Fibroblast of skin of abdomen (primary cell): Measurements from ENCODE around the gene CA9.

Source experiments
- DNase-seq: peaks from one replicate; pipeline ENCODE4 v3.0.0-alpha.2; 2013

The CA9 gene

DNA sequence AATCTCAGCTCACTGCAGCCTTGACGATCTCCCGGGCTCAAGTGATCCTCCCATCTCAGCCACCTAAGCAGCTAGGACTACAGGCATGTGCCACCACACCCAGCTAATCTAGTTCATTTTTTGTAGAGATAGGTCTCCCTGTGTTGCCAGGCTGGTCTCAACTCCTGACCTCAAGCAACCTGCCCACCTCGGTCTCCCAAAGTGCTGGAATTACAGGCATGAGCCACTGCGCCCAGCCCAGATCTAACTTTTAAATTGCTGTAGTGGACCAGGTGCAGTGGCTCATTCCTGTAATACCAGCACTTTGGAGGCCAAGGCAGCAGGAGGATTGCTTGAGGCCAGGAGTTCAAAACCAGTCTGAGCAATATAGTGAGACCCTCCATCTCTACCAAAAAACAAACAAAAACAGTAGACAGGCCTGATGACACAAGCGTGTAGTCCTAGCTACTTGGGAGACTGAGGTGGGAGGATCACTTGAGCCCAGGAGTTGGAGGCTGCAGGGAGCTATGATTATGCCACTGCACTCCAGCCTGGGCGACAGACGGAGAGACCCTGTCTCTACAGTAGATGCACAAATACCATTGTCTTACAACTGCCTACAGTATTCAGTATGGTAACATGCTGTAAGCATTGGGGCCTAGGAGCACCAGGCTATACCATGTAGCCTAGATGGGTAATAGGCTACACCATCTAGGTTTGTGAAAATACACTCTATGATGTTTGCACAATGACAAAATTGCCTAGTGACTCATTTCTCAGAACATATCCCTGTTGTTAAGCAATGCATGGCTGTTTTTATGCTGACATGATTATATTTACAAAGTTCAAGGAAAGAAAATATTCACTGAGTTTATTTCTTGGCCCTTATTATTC lies 21.5 kb upstream of the CA9 start:
- no peak for DNase-seq

DNA sequence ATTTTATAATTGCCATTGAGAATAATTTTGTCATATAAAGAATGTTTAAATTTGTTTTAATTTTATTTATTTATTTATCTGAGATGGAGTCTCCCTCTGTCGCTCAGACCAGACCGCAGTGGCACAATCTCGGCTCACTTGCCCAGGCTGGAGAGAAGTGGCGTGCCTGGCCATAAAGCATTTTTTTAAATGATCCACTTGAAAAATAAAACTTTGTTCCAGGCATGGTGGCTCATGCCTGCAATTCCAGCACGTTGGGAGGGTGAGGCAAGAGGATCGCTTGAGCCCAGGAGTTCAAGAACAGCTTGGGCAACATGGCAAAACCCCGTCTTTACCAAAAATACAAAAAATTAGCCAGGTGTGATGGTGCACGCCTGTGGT lies 20.9 kb upstream of the CA9 start:
- DNase-seq = no peak

DNA sequence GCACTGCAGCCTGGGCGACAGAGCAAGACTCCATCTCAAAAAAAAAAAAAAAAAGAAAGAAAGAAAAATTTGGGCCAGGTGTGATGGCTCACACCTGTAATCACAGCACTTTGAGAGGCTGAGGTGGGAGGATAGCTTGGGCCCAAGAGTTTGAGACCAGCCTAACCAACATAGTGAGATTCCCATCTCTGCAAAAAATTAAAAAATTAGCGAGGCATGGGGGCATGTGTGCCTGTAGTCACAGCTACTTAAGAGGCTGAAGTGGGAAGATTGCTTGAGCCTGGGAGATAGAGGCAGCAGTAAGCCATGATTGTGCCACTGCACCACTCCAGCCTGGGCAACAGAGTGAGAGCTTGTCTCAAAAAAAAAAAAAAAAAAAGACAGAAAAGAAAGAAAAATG lies 20.1 kb upstream of the CA9 start:
- DNase-seq = no peak

DNA sequence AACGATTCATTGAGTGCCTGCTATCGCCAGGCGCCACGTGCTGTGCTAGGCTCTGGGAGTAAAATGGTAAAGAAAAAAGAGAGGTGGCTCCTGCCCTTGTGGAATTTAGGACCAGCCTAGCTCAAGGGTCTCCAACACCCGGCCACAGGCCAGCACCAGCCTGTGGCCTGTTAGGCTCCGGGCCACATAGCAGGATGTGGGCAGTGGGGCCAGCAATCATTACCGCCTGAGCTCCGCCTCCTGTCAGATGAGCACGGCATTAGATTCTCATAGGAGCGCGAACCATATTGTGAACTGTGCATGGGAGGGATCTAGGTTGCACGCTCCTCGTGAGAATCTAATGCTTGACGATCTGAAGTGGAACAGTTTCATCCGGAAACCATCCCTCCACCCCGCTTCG lies 17.4 kb upstream of the CA9 start:
- DNase-seq = no peak

DNA sequence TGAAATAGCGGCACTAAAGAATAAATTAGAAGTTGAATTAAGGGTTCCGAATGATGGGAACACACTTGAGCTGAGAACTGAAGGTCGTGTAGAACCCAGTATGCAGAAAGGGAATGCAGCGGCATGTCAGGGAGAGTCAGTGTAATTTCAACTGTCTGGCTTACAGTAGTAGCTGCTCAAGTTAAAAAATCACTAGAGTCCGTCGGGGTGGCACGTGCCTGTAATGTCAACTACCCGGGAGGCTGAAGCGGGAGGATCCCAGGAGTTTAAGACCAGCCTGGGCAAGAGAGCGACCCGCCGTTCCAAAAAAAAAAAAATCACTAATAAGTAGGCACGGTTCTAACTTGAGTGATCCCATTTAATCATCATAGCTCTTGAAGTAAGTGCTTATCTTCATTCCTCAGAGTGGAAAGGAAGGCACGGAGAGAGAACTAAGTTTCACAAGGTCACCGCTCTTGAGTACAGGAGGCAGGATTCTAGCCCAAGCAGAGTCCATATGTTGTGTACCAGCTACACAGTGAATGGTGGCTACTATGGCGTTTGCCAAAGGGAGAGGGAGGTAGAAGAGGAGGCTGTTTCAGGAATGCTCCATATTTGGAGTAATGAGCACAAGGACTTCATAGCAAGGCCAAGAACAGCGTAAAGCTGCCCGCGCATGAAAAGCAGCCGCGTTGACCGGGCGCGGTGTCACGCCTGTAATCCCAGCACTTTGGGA lies 16.7 kb upstream of the CA9 start:
- DNase-seq = no peak

DNA sequence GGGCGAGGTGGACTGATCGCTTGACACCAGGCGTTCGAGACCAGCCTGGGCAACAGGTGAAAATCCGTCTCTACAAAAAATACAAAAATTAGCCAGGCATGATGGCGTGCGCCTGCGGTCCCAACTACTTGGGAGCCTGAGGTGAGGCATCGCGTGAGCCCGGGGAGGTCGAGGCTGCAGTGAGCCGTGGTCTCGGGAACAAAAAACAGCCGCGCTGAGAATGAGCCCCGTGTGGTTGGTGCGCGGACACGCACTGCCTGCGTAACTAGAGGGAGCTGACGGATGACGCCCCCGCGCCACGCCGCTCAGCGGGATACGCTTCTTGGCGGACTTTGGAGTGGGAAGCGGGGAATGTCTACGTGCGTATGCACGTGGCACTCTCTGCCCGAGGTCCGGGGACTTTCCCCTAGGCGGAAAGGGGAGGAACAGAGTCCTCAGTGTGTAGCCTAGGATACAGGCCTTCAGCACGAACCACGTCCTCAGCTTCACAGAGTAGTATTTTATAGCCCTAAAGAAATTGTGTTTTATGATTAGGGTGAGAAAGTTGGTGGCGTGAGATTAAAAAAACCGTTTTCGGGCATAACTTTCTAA lies 16.1 kb upstream of the CA9 start, which contains the start of gene RMRP:
Gene RMRP (minus strand): TSS at position 474 of the 591 bp plus-strand sequence.
- peak; percentile 100 for DNase-seq

DNA sequence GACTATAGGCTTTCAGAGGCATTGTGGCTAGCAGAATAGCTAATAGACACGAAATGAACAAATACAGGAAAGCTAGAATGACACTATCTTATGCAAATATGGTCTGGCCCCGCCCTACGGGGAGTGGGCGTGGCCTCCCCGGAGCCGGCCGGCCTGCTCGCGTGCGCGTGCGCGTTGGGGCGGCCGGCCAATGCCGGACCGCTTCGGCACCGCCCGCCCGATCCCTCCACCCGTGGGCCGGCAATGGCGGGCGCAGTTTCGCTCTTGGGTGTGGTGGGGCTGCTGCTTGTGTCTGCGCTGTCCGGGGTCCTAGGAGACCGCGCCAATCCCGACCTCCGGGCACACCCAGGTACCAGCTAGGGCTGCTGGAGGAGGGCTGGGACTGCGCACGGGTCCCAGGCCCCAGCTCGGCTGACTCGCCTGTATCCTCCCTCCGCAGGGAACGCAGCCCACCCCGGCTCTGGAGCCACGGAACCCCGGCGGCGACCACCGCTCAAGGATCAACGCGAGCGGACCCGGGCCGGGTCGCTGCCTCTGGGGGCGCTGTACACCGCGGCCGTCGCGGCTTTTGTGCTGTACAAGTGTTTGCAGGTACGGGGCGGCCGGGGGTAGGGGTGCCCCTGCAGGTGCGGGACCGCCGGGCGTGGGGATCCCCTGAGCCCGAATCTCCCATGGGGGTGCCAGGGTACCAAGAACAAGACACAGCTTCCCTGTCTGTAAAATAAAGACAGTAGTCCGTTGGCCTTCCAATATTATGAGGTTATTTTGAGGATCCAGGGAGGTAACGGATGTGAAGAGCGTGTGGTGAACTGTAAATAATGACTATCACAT lies 15.4 kb upstream of the CA9 start, which contains the start of gene CCDC107:
Gene CCDC107 (plus strand): TSS at position 156 of the 831 bp plus-strand sequence. CDS start 88 bp downstream, at position 244.
- peak; percentile 82 for DNase-seq

DNA sequence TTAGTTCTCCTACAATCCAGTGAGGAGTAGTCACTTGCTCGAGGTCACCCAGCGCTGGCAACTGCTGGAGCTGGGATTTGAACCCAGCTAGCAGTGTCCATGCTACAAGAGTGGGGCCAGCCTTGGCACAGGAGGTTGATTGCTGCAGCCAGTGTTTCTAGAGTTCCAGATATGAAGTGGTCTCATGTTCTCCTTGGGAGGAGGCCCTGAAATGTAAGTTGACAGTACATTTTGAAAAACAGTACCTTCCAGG lies 14.8 kb upstream of the CA9 start:
- DNase-seq = peak; percentile 54

DNA sequence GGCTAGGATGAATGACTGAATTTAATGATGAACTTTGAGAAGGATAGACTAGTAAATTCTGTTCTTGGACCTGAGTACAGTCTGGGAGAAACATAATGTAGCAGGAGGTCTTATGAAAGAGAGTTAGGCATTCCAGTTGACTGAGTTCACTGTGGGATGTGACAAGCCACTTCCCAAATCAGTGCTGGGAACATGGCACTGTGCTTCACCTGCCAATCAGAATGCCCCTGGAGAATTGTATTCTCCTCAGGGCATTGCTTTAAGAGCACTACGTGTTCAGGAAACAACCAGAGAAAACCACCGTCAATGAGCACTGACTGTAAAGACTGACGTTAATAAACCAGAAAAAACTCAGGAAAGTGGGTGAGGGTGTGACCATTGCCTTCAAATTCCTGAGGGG lies 14.4 kb upstream of the CA9 start:
- DNase-seq = no peak

DNA sequence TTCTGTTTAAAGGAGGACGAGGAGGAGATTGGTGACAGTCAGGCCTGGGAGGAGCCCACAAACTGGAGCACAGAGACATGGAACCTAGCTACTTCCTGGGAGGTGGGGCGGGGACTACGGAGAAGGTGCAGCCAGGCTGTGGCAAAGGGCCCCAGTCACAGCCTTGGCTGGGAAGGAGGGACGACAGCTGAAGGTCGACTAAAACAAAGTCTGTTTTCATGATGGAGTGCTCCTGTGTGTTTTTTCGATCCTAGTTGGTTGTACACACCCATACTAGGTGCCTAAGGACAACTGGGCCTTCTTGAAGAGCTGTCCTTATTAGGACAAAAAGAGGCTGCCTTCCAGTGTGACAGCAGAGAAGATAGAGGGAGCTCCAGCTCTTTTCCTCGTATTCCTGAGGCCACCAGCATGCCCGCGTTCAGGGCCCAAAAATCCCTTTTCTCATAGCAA lies 12.7 kb upstream of the CA9 start:
- DNase-seq = peak; percentile 48

DNA sequence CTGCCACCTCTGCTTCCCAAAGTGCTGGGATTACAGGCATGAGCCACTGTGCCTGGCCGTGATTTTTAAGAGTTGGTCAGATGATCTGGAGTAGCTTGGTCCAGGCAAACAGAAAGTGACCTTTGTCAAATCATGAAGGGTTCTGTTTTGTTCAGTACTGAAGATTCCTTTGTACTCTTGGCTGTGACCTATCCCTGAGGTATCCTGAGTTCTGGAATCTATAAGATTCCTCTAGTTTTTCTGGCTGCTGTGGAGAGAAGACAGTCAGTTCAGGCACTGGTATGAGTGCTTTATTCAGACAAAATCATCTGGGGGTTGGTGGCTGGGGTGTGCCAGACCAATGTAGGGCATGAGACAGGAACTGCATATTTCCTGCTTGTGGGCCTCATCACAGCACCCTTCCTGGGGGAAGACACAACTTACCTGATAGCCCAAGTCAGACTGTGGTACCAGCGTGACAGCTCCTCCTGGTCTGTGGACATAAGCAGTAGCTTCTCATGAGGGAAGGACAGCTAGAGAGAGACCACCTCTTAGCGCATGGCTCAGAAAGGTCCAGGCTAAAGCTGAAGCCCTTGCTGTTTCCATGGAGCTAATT lies 11.9 kb upstream of the CA9 start:
- no peak for DNase-seq

DNA sequence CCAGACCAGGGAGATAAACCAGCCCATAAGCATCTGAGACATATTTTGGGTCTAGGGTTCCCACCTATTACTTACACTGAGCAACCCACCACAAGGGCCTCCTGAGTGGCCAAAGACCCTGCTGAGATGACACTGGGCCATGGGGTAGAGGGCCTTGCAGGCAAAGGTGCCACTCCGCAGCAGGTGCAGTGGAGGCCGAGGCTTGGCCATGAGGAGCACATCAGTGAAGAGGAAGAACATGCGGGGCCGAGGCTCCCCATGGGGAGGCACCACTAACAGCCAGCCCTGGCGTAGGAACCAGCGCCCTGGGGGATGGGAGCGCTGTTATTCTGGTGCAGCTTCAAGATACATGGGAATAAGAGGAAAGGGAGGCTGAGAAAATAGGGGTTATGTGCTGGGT lies 11.3 kb upstream of the CA9 start:
- DNase-seq = no peak

DNA sequence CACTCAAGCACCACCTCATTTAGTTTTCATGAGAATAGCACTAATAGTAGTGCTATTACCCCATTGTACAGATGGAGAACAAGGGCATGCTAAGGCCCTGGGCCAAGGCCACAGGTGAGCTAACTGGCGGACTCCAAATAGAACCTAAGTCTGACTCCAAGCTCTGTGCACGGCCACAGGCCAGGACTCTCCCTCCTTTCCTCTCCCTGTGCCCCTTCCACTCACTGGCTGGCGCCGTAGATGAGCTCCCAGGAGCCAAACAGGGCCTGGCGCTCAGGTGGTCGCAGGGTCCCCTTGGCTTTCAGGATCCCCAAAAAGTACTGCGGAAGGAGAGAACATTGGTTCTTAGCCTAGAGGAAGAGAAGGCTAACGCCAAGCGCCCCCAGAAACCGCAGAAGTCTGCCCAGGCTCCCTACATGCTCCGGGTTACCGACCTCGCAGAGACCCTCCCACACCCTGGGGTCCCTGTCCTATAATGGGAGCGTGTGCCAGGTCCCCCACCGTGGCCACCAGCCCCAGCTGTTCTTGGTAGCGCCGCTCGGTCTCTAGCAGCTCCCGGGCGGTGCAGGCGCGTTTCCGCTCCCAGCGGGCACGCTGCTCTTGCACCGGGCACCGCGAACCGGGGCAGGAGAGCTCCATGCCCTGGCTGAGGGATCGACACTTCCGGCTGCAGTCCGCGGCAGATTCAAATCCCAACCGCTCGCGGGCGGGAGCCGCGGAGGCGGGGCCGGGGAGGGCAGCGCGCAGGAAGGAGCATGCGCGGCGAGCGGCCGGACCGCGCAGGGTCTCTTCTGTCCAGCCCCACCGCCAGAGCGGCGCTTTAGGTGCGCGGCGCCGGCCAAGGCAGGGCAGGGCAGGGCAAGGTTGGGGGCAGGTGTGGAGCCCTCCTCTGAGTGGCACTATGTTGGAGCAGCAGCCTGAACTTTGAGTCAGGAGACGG lies 8.9 kb upstream of the CA9 start, which contains the start of gene ARHGEF39:
Gene ARHGEF39 (minus strand): TSS at position 665 of the 940 bp plus-strand sequence. CDS start 26 bp downstream, at position 639.
- DNase-seq = peak; percentile 75

DNA sequence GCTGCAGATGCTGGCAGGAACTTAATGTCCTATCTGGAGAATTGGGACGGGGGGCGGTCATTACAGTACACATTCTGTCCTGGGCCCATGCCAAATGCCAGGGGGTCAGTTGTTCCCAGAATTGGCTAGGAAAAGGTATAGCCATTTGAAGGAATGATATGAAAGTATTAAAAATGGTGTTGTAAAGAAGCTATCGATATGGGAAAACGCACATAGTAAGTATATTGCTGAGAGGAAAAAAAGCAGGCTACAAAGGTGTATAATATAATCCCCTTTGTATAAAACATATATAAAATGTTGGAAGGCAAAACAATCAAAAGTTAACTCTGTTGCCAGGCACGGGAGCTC lies 8.3 kb upstream of the CA9 start:
- DNase-seq = no peak

DNA sequence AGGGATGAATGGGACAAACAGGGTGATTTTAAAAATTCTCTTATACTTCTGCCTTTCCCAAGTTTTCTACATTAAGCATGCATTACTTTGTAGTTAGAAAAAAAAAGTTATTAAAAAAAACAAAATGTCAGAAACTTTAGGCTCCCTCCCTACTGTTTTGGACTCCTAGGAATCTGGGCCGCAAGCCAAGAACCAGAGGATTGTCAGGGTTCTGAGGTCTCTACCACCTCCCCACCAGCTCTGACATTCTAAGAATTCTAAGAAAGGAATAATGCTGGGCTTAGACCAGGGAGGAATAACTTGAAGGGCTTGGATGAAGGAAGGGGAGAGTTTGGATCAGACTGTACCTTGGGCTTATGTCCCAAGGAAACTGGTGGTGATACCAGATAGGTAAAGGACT lies 7.7 kb upstream of the CA9 start:
- peak; percentile 69 for DNase-seq

DNA sequence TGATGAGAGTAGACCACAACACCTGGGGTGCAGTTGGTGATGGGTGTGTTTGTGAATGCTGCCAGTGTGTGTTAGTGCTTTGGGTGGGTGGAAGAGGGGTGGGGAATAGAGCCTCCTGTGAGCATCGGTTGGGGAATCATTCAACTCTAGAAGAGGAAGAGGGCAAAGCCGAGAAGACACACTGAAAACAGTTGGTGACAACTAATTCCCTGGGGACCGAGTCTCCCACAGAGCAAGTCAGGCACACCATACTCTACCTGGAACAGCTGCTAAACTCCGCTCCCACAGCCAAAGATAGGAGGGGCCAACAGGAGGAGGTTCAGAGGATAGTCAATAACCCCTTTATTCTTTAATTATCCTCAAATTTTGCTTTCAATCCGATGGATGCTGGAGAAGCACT lies 7.2 kb upstream of the CA9 start:
- no peak for DNase-seq

DNA sequence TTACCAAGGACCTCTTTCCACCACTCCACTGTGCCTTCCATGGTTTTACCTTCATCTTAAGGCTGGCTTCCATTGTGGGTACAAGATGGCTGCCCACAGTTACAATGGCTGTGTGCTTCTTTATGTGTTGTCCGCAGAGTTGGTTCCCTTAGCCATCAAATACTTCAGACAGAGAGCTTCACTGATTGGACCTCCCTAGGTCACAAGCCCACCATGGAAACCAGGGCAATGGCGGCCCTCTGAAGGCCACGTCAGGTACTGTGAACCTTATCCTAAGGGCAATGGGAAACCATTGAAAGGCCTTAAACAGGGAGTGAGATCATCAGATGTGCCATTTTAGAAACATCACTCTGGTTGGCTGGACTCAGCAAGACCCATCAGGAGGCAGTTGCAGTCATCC lies 5.8 kb upstream of the CA9 start:
- DNase-seq = no peak

DNA sequence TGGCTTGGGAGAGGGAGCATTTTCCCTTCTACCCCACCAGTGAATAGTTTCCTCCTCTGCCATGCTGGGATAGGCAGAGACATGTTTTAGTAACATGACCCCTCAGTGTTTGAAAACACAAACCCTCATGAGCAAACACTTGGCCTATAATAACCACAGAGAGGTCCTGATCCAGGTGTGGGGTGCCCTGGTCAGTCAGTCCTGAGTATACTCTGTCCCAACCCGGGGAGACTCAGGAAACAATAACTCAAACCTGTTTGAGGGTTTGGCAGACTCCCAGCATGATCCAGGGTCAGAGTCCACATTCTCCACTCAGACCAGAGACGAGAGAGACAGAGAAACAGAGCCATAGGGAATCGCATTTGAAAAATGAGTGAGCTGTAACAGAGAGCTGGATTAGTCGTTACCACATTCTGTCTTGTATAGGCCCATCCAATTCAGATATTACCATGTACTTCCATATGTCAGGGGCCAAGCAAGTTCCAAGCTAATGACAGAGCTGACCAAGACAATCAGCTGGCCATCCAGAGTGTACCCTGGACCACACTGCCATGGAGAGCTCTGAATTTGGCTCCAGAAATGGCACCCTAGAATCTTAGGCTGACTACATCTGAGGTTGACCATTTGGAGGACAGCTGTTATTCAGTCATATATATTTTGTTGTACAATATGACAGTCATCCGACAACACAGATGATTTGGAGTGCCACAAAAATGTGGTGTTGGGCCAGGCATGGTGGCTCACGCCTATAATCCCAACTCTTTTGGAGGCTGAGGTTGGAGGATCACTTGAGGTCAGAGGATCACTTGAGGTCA lies 4.2 kb upstream of the CA9 start:
- DNase-seq = no peak

DNA sequence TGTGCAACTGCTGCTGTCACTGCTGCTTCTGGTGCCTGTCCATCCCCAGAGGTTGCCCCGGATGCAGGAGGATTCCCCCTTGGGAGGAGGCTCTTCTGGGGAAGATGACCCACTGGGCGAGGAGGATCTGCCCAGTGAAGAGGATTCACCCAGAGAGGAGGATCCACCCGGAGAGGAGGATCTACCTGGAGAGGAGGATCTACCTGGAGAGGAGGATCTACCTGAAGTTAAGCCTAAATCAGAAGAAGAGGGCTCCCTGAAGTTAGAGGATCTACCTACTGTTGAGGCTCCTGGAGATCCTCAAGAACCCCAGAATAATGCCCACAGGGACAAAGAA lies 265 bp downstream of the CA9 start:
- DNase-seq = no peak

DNA sequence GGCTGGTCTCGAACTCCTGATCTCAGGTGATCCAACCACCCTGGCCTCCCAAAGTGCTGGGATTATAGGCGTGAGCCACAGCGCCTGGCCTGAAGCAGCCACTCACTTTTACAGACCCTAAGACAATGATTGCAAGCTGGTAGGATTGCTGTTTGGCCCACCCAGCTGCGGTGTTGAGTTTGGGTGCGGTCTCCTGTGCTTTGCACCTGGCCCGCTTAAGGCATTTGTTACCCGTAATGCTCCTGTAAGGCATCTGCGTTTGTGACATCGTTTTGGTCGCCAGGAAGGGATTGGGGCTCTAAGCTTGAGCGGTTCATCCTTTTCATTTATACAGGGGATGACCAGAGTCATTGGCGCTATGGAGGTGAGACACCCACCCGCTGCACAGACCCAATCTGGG lies 1.5 kb downstream of the CA9 start:
- DNase-seq = no peak
